Tongue (tissue), 2 donors: Measurements from ENCODE around the gene KDM6A. TPM values are rescaled to one million over a fixed set of nuclear protein-coding genes. Genes with fewer than 3 reads are reported as not detected.
"Not testable (repeated sequence)": the region's sequence is repeated elsewhere in the genome, so short reads cannot be mapped to it uniquely, and the experiment has no call there.

Source experiments
- DNase-seq: peaks from one replicate; pipeline ENCODE4 v3.0.0-alpha.2; 2015
- total RNA-seq: library from RNA; depleted of rRNA; stranded (reverse); fragments of >200 nt; gene quantifications from one replicate; pipeline ENCODE4 v1.2.3, GENCODE V29; 2014

The KDM6A gene
- total RNA-seq, 1 donor from 2014 or later, result 53.3 TPM

DNA sequence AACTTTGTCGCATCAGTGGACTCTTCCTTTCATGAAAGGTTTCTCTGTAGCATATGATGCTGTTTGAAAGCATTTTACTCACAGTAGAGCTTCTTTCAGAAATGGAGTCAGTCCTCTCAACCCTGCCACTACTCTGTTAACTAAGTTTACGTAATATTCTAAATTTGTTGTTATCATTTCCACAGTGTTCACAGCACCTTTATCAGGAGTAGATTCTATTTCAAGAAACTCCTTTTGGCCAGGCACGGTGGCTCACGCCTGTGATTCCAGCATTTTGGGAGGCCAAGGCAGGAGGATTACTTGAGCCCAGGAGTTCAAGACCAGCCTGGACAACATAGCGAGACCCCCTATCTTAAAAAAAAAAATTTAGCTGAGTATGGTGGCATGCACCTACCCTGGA is 90.0 kb downstream of the KDM6A start:
- no peak for DNase-seq

DNA sequence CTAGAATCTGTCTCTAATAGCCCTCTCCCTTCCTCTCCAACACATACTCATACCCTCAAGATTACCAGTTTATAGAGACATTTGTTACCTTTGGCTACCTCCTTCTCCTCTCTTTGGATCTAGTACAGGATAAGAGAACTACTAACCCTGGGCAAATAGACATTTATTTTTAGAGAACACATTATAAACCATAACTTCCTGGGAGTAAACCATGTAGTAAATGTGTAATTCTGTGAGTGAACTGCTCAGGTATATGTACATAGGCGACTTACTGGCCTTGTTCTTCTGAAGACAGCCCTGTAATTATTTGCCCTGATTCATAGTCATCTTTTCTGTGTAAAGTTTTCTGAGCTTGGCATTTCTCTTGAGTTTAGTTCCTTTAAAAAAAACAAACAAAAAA is 94.2 kb downstream of the KDM6A start:
- DNase-seq, result no peak

- DNase-seq, result no peak
Observed at GRCh38 chrX:44970709-44971108, 97.7 kb downstream of the KDM6A start.

GRCh38 chrX:44971674-44972073 is 98.7 kb downstream of the KDM6A start:
- DNase-seq, result no peak

- DNase-seq, result no peak
Observed at GRCh38 chrX:44972132-44972531, 99.1 kb downstream of the KDM6A start.

GRCh38 chrX:44973420-44973932 is 100.5 kb downstream of the KDM6A start:
- DNase-seq, result no peak

- no peak for DNase-seq
Observed at GRCh38 chrX:44974451-44974850, 101.5 kb downstream of the KDM6A start.

DNA sequence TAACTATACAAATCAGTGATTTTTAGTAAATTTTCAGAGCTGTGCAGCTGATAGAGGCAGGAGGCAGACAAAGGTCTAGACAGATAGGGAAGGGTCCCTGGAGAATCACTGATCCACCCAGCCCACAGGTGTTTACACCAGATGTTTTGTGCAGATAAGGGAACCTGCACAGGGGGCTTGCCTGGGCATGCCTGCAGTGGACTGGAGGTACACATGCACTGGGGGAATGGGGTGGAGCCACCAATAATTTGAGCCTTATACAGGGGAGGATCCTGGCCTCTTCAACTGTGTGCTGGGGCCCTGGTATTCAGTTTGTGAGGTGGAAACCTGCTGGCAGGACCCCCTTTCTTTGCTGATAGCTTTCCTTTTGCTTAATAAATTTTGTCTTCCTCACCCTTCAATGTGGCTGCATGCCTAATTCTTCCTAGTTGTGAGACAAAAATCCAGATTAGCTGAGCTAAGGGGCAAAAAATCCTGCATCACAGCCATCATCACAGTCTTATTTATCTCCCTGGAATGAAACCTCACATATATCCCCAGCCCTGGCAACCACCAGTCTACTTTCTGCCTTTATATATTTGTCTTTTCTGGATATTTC is 102.8 kb downstream of the KDM6A start:
- no peak for DNase-seq

DNA sequence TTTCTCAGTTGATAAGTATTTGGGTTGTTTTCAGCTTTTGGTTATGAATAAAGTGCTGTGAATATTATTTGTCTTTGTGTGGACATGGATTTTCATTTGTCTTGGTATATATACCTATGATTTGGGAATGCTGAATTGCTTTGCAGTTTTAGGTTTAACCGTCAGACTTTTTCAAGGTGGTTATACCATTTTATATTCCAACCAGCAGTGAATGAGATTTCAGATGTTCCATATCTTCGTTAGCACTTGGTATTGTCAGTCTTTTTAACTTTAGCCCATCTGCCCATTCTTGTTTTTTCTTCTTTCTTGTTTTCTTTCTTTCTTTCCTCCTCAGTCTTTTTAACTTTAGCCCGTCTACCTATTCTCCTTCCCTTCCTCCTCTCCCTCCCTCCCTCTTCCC is 106.0 kb downstream of the KDM6A start:
- no peak for DNase-seq

DNA sequence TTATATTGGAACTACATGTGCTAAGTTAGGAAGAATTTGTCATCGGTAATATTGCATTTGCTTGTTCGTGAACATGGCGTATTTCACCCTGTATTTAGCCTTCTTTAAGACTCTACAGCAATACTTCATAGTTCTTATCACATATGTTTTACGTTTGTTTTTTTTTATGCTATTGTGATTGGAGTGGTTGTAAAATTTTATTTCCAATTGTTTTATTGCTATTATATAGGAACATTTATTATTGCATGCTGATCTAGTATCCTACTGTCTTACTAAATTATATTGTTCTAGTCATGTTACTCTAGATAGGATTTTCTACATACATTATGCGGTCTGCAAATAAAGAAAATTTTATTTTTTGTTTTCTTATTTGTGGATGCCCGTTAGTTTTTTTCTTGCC is 107.4 kb downstream of the KDM6A start:
- DNase-seq, result no peak

DNA sequence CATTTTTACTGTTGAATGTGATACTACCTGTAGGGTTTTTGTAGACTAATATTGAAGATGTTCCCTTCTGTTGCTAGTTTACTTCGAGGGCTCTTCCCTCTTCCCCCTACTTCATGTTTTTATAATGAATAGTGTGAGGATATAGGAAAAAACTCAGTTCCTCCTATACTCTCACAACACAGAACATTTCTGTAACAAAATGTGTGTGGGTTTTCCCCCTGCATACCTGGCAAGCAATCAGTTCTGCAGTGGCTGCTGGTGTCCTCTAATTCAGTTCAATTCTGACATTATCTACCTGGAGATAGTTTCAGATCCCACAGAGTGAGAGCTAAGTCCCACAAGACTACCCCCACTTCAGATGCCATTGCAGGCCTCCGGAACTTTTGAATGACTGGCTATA is 107.9 kb downstream of the KDM6A start:
- no peak for DNase-seq

- no peak for DNase-seq
Observed at GRCh38 chrX:44989995-44990770, 117.2 kb downstream of the KDM6A start.

DNA sequence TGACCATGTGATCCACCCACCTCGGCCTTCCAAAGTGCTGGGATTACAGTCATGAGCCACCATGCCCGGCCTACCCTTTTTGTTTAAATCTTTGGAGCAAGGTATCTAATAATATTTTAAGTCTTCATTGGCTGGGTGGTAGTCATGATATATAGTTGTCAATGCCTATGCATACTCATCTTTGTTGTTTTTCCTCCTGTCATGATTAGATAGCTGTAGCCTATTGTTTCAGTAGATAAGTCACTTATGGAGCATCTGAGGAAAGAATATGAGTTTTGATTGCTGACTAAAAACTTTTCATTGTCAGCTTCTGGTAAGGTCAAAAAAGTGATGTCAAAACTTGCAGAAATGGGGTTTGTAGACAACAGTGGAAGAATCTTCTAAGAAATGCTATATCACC is 119.8 kb downstream of the KDM6A start:
- DNase-seq, result no peak

DNA sequence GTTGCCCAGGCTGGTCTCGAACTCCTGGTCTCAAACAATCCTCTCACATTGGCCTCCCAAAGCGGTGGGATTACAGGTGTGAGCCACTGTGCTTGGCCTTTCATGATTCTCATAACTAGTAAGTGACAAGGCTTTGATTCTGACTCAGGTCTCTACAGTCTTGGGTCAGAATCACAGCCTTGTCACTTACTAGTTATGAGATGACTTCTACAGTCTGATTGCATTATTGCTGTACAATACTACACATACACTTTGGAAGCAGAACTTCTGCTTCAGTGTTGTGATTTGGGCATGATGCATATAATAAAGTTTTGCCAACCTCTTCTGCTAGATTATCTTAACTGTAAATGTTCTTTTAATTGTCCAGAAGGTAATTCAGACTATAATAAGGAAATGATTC is 123.3 kb downstream of the KDM6A start:
- no peak for DNase-seq

DNA sequence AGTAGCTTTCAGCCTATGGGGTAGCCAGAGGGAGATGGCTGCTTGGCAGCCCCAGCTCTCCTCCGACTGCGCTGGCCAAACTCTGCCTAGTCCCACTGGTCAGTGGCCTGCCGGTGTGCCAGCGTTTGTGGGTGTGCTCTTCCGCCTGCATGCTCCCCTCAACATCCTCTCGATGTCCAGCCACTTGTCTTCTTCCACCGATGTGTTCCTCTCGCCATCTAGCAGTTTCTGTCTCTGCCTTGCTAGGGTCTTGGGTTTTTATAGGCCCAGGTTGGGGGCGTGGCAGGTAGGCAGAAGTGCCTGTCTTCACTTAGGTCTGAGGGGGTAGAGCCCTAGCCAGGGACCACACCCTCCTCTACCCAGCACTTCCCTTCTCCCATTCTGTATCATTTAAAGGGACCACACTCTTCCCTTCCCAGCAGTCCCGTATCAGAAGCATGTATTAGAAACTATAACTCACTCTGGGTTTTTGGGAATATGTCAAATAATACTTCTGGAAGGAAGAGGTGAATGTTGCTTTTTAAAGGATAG is 124.4 kb downstream of the KDM6A start:
- DNase-seq, result no peak

GRCh38 chrX:44997888-44998287 is 124.9 kb downstream of the KDM6A start:
- no peak for DNase-seq

GRCh38 chrX:44999237-44999636 is 126.2 kb downstream of the KDM6A start:
- not testable (repeated sequence) for DNase-seq

DNA sequence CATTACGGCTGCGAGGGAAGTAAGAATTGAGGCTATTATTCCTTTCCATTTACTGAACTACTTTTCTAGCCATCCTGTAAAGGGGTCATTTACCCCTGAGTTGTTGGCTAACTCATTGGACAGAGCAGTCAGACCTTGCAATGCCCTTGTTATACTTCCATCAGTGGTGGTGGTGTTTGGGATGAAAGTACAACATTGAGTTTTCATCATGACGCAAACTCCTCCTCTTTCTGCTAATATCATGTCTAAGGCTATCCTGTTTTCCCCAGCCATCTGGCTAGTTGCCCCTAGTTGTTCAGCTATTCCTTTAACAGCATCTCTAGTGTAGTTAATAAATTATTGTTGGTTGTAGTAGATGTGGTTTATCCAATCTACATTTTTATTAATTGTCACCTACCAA is 126.9 kb downstream of the KDM6A start:
- DNase-seq, result not testable (repeated sequence)

- DNase-seq, result peak; percentile 1
Observed at GRCh38 chrX:45001048-45001447, 128.1 kb downstream of the KDM6A start.

DNA sequence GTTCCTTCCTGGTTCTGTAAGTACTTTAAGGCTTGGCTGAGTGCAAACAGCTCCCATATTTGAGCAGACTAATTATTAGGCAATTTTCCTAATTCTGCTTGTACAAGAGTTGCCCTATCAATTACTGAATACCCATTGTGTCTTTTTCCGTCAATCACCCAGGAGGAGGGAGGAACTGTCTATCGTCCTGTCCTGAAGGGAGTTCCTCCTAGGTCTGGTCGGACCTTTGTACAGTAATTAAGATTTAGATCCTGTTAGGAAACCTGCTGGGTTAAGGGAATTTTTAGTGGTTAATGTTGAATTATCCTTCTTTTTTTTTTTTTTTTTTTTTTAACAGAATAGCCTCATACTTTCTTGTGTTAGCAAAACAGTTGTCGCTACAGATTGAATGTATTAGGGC is 130.1 kb downstream of the KDM6A start:
- no peak for DNase-seq

DNA sequence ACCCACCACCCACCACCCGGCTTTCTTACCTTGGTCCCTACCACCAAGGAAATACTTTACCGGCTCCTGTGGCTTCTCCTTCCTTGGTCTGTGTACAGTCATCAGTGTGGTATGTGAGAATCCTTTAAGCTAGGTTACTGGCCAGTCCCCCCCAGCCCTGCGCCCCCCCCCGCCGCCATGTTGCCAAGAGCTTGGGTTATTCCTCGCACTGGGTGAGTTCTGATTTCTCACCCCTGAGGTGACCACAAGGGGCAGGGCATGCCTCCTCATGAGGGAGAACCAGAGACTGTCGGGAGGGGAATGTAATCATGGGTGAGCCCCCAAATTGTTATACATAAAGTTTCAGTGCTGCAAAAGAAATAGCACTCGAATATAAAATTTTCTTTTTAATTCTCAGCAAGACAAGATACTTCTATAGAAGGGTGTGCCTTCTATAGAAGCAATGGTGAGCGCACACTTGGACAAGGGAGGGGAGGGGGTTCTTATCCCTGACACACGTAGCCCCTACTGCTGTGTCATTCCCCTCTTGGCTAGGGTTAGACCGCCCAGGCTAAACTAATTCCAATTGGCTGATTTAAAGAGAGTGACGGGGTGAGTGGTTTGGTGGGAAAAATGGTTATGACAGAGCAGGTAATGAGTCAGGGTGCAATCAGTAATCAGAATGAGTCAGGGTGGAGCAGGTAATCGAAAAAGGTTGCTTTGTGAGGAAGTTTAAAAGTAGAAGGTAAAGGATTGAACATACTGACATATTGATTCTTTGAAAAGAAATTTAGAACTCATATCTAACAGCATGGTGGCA is 133.2 kb downstream of the KDM6A start:
- DNase-seq, result no peak

- DNase-seq, result no peak
Observed at GRCh38 chrX:45007598-45007997, 134.6 kb downstream of the KDM6A start.
